MV-4-11 (cell line): ENCODE data around the gene OGFR.
A peak's percentile ranks its signal among the peaks of the same experiment; 100 is the strongest.

Experiments
- DNase-seq: peaks from one replicate; lab custom pipeline; 2025; lab: John Stamatoyannopoulos, UW

The OGFR gene

GRCh38 chr20:62815066-62815991 is 10.7 kb downstream of the OGFR start:
- DNase-seq: no peak

GRCh38 chr20:62816031-62816883 is 11.6 kb downstream of the OGFR start:
- DNase-seq: no peak

GRCh38 chr20:62816884-62817873 is 12.5 kb downstream of the OGFR start, which contains the start of gene COL9A3:
TSS of gene COL9A3 (plus strand) at chr20:62817050. CDS start at chr20:62817065, 15 bp downstream.
- no peak for DNase-seq

GRCh38 chr20:62817975-62818591 is 13.4 kb downstream of the OGFR start:
- no peak for DNase-seq

- no peak for DNase-seq
Measured at GRCh38 chr20:62818592-62819493, 14.2 kb downstream of the OGFR start.

- no peak for DNase-seq
Measured at GRCh38 chr20:62819494-62820174, 15.0 kb downstream of the OGFR start.

GRCh38 chr20:62820208-62820961 is 15.8 kb downstream of the OGFR start:
- no peak for DNase-seq

GRCh38 chr20:62820962-62821725 is 16.5 kb downstream of the OGFR start:
- no peak for DNase-seq

- DNase-seq: no peak
Measured at GRCh38 chr20:62821726-62822210, 17.1 kb downstream of the OGFR start.

GRCh38 chr20:62822239-62822787 is 17.7 kb downstream of the OGFR start:
- no peak for DNase-seq

- peak; percentile 78 for DNase-seq
Measured at GRCh38 chr20:62822788-62823651, 18.4 kb downstream of the OGFR start.

- DNase-seq: no peak
Measured at GRCh38 chr20:62823688-62824475, 19.2 kb downstream of the OGFR start.

- DNase-seq: peak; percentile 9
Measured at GRCh38 chr20:62824476-62825332, 20.1 kb downstream of the OGFR start.

GRCh38 chr20:62825333-62825985 is 20.8 kb downstream of the OGFR start:
- DNase-seq: no peak
